ENCODE data around the gene ANKRD28. TPM values are rescaled to one million over a fixed set of nuclear protein-coding genes. Genes with fewer than 3 reads are reported as not detected.

Gene ANKRD28
- total RNA-seq, 4 donors from 2014 or later: 97.1 to 121 (median 105) TPM

DNA sequence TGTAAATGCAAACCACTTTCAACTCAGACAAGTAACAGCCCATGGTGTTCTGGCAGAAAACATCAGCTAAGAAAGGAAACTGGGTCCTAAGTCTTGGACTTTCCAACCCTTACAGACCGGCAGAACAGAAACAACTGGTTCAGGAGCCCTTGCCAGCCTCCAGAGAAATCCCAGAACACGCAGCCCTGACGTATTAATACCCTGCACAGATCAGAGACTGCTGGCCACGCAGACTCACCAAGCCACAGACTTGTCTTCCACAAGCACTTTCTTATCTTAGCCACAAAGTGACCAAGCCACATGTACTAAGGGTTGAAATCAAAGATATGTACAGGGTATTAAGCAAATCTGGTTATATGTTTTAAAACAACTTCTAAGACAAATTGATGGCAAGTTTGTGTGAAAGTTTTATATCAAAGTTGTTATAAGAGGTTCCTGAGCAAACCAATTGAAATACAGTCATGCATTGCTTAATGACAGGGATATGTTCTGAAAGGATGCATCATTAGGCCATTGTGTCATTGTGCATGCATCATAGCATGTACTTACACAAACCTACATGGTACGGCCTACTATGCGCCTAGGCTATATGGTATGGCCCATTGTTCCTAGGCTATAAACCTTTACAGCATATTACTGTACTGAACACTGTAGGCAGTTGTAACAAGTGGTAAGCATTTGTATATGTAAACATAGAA is 159.4 kb downstream of the ANKRD28 start:
- peak in 1 of 2 donors; percentile 57 for DNase-seq
- Histone ChIP-seq H3K4me1 (peaks cover 61 to 63% of the 10 kb centered on the region in 2 donors), H3K27ac (peak overlapping the region; percentile 77 to 90 (median 84)), H3K9me3 (no peaks in the 10 kb centered on the region), H3K4me3 (peak overlapping the region in 1 of 4 donors; percentile 10), H3K36me3 (peaks cover 0 to 3% of the 10 kb centered on the region in 2 donors), H3K27me3 (no peaks in the 10 kb centered on the region)
- TF ChIP-seq POLR2A (IDR thresholded peaks at IDR 0.05): no peak
- TF ChIP-seq, protein P1, sequence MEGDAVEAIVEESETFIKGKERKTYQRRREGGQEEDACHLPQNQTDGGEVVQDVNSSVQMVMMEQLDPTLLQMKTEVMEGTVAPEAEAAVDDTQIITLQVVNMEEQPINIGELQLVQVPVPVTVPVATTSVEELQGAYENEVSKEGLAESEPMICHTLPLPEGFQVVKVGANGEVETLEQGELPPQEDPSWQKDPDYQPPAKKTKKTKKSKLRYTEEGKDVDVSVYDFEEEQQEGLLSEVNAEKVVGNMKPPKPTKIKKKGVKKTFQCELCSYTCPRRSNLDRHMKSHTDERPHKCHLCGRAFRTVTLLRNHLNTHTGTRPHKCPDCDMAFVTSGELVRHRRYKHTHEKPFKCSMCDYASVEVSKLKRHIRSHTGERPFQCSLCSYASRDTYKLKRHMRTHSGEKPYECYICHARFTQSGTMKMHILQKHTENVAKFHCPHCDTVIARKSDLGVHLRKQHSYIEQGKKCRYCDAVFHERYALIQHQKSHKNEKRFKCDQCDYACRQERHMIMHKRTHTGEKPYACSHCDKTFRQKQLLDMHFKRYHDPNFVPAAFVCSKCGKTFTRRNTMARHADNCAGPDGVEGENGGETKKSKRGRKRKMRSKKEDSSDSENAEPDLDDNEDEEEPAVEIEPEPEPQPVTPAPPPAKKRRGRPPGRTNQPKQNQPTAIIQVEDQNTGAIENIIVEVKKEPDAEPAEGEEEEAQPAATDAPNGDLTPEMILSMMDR (IDR thresholded peaks at IDR 0.05 in 4 of 5, conservative IDR thresholded peaks at IDR 0.05 in 1 of 5): no peak
- intact Hi-C loops (cut with DNase I; ENCODE audit: low total_unique reads): loop anchor here (5.0 to 10.0 kb wide), 3 partner anchors 36 to 419 kb away; partner anchors contain the start of genes BTD and HACL1
- peak in 1 of 2 donors; percentile 12 for ATAC-seq
- in situ Hi-C loops (cut with MboI; ENCODE audit: low sequenced_read_pairs in 4 of 4): loop anchor here (10.0 to 25.0 kb wide), 3 partner anchors 399 to 606 kb away; no protein-coding TSS in a partner anchor

DNA sequence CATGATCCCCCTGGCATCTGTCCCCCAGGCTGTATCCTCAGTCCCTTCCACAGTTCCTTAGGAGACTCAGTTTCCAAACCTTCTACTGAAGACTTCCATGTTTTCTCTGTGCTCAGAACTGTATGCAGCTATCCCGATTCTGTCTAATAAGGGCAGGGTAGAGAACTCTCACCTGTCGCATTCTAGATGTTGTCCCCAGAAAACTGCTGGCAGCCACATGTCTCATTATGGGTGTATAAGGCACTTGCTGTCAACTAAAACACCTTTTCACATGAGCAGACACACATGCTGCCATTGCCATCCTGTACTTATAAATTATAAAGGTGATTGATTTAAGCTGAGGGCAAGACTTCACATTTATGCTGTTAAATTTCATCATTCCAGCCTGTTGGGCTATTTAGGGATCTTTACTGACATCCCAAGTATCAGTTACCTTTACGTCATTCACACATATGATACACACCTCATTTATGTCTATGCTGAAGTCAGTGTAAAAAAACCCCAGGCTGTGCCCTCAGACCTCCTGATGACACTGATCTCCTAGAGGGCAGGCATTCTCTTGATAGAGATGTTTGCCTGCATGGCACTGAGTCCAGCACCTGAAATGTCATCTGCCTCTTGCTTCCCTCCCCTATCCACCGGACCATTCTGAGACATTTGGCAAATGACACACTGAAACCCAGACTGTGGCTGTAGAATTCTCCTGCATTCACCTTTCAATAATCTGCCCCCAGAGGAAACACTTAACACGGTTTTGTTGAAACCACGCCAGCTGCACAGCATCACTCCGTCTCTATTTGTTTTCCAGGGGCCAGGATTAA is 160.4 kb downstream of the ANKRD28 start:
- intact Hi-C loops (cut with DNase I; ENCODE audit: low total_unique reads) (loop anchor here (5.0 to 10.0 kb wide), 3 partner anchors 35 to 420 kb away; partner anchors contain the start of genes BTD and HACL1), in situ Hi-C loops (cut with MboI; ENCODE audit: low sequenced_read_pairs in 4 of 4) (loop anchor here (10.0 to 25.0 kb wide), 3 partner anchors 400 to 607 kb away; no protein-coding TSS in a partner anchor)
- Histone ChIP-seq H3K9me3 (no peaks in the 10 kb centered on the region), H3K4me1 (peaks cover 62 to 65% of the 10 kb centered on the region in 2 donors), H3K36me3 (peaks cover 0 to 3% of the 10 kb centered on the region in 2 donors), H3K27me3 (no peaks in the 10 kb centered on the region), H3K4me3 (peak overlapping the region in 2 of 4 donors; percentile 1 to 10), H3K27ac (peak overlapping the region; percentile 77 to 90 (median 84))
- TF ChIP-seq, protein P1 (IDR thresholded peaks at IDR 0.05 in 4 of 5, conservative IDR thresholded peaks at IDR 0.05 in 1 of 5): no peak
- TF ChIP-seq POLR2A (IDR thresholded peaks at IDR 0.05): peak in 1 of 2 donors; percentile 27
- ATAC-seq (peak; percentile 63 to 81), DNase-seq (peak; percentile 56 to 80)

DNA sequence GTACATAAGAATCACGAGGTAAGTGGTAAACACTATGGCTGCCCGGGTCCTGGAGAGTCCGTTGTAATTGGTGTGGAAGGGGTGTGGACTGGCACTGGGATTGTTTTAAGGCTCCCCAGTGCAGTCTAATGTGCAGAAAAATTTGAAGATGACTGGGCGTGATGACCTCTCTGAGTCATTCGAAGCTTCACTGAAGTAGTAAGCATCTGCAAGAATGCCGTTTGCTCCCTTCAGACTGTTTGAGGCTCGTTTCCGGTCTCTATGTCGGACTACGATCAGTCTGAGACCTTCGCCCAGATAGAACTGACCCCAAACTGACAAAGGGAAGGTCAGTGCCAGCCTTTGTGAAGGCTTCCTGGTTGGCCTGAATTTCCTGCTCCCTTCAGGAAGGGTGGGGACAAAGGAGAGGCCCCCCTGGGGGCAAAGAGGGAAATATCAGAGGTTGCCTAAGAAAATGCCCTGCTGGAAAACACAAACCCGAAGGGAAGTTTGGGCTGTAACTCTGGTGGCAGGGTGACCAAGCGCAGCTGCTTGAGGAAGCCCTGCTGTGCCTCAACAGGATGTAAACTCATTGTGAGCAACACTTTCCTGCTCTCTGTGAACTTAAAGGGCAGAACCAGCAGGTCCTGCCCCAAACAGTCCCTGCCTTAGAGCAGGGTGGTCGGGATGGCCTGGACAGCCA is 161.6 kb downstream of the ANKRD28 start:
- DNase-seq: no peak
- peak overlapping the region; percentile 77 to 90 (median 84) for H3K27ac ChIP-seq
- in situ Hi-C loops (cut with MboI; ENCODE audit: low sequenced_read_pairs in 4 of 4): loop anchor here (10.0 to 25.0 kb wide), 3 partner anchors 401 to 609 kb away; no protein-coding TSS in a partner anchor
- H3K27me3 ChIP-seq: no peaks in the 10 kb centered on the region
- no peaks in the 10 kb centered on the region for H3K9me3 ChIP-seq
- no peak for TF ChIP-seq POLR2A (IDR thresholded peaks at IDR 0.05)
- TF ChIP-seq, protein P1 (IDR thresholded peaks at IDR 0.05 in 4 of 5, conservative IDR thresholded peaks at IDR 0.05 in 1 of 5): no peak
- peaks cover 62 to 65% of the 10 kb centered on the region in 2 donors for H3K4me1 ChIP-seq
- ATAC-seq: peak; percentile 16 to 21
- intact Hi-C loops (cut with DNase I; ENCODE audit: low total_unique reads): loop anchor here (5.0 to 10.0 kb wide), 3 partner anchors 34 to 421 kb away; partner anchors contain the start of genes BTD and HACL1
- no peaks in the 10 kb centered on the region for H3K36me3 ChIP-seq
- peak overlapping the region in 3 of 4 donors; percentile 8 to 26 (median 11) for H3K4me3 ChIP-seq

DNA sequence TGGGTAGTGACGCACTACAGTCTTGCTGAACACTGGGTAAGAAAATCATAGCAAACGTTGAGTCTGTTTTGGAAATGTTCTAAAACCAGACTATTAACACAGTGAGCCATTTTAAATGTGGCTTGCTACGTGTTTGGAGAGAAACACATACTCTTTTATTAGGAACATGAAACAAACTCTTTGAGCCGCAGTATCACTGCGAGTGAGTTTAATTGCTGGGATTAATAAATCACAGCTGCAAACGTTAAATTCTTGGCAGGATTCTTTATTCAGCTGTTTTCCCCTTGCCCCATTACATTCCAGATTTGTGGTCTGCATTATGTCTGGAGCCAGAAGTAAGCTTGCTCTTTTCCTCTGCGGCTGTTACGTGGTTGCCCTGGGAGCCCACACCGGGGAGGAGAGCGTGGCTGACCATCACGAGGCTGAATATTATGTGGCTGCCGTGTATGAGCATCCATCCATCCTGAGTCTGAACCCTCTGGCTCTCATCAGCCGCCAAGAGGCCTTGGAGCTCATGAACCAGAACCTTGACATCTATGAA is 162.6 kb downstream of the ANKRD28 start:
- Histone ChIP-seq H3K9me3 (no peaks in the 10 kb centered on the region), H3K36me3 (no peaks in the 10 kb centered on the region), H3K4me3 (peak overlapping the region in 1 of 4 donors; percentile 26), H3K27ac (peak overlapping the region; percentile 77 to 90 (median 84)), H3K4me1 (peaks cover 62 to 65% of the 10 kb centered on the region in 2 donors), H3K27me3 (no peaks in the 10 kb centered on the region)
- ATAC-seq (peak; percentile 18 to 42), DNase-seq (peak; percentile 38 to 61)
- in situ Hi-C loops (cut with MboI; ENCODE audit: low sequenced_read_pairs in 4 of 4): loop anchor here (10.0 to 25.0 kb wide), 3 partner anchors 402 to 610 kb away; no protein-coding TSS in a partner anchor
- TF ChIP-seq POLR2A (IDR thresholded peaks at IDR 0.05): no peak
- TF ChIP-seq, protein P1 (IDR thresholded peaks at IDR 0.05 in 4 of 5, conservative IDR thresholded peaks at IDR 0.05 in 1 of 5): no peak
- intact Hi-C loops (cut with DNase I; ENCODE audit: low total_unique reads): loop anchor here (5.0 to 10.0 kb wide), 3 partner anchors 33 to 422 kb away; partner anchors contain the start of genes BTD and HACL1

Data from gastrocnemius medialis (tissue), 4 donors.